DMS53 treated with DMSO at 0.1 percent for 48 hours (cell line): Measurements from ENCODE around the gene EVI5L.
A peak's percentile ranks its signal among the peaks of the same experiment; 100 is the strongest.
"Not testable (repeated sequence)": the region's sequence is repeated elsewhere in the genome, so short reads cannot be mapped to it uniquely, and the experiment has no call there.

ENCODE experiments used
- DNase-seq: peaks from one replicate; lab custom pipeline; 2025; ENCODE audit not compliant: unreplicated experiment; lab: John Stamatoyannopoulos, UW

The EVI5L gene

GRCh38 chr19:7871437-7872305, 41.7 kb downstream of the EVI5L start:
- no peak for DNase-seq

GRCh38 chr19:7872306-7873204, 42.5 kb downstream of the EVI5L start:
- DNase-seq = no peak

- DNase-seq = no peak
These were observed 43.5 kb downstream of the EVI5L start for GRCh38 chr19:7873304-7874075.

- peak; percentile 25 for DNase-seq
These were observed 44.3 kb downstream of the EVI5L start, which contains the start of gene PRR36 for GRCh38 chr19:7874076-7874896. PRR36 (minus strand) TSS chr19:7874390; CDS start chr19:7873689, 701 bp downstream.

GRCh38 chr19:7874897-7875273, 44.9 kb downstream of the EVI5L start:
- DNase-seq = no peak

- DNase-seq = no peak
These were observed 47.3 kb downstream of the EVI5L start for GRCh38 chr19:7877249-7877836.

- no peak for DNase-seq
These were observed 49.2 kb downstream of the EVI5L start for GRCh38 chr19:7879111-7879807.

- DNase-seq = no peak
These were observed 49.8 kb downstream of the EVI5L start for GRCh38 chr19:7879836-7880235.

- no peak for DNase-seq
These were observed 51.9 kb downstream of the EVI5L start for GRCh38 chr19:7881910-7882309.

- peak; percentile 26 for DNase-seq
These were observed 53.1 kb downstream of the EVI5L start for GRCh38 chr19:7883105-7883504.

GRCh38 chr19:7883796-7884570, 54.0 kb downstream of the EVI5L start:
- DNase-seq = no peak

GRCh38 chr19:7885818-7886217, 55.8 kb downstream of the EVI5L start:
- no peak for DNase-seq

- DNase-seq = no peak
These were observed 57.6 kb downstream of the EVI5L start for GRCh38 chr19:7887408-7888144.

- peak; percentile 11 for DNase-seq
These were observed 58.3 kb downstream of the EVI5L start, which contains the start of gene LRRC8E for GRCh38 chr19:7888145-7888825. LRRC8E (plus strand) TSS chr19:7888510; CDS start chr19:7895604, 7,094 bp downstream.

- DNase-seq = no peak
These were observed 58.8 kb downstream of the EVI5L start for GRCh38 chr19:7888826-7889217.

GRCh38 chr19:7893362-7894101, 63.5 kb downstream of the EVI5L start:
- DNase-seq = not testable (repeated sequence)
